ENCODE data around the gene RASD1.
"Not testable (repeated sequence)": the region's sequence is repeated elsewhere in the genome, so short reads cannot be mapped to it uniquely, and the experiment has no call there.

RASD1 gene

GRCh38 chr17:17467720-17468119 is 28.5 kb downstream of the RASD1 start:
- no peak for DNase-seq

GRCh38 chr17:17467016-17467415 is 29.2 kb downstream of the RASD1 start:
- no peak for DNase-seq

GRCh38 chr17:17466511-17466910 is 29.7 kb downstream of the RASD1 start:
- DNase-seq: no peak

- not testable (repeated sequence) for DNase-seq
Observed at GRCh38 chr17:17465878-17466277, 30.3 kb downstream of the RASD1 start.

GRCh38 chr17:17463821-17464220 is 32.4 kb downstream of the RASD1 start:
- no peak for DNase-seq

- DNase-seq: no peak
Observed at GRCh38 chr17:17462048-17462824, 34.0 kb downstream of the RASD1 start.

- no peak for DNase-seq
Observed at GRCh38 chr17:17460038-17460437, 36.2 kb downstream of the RASD1 start.

- DNase-seq: no peak
Observed at GRCh38 chr17:17457680-17458079, 38.5 kb downstream of the RASD1 start.

- DNase-seq: no peak
Observed at GRCh38 chr17:17456251-17456650, 39.9 kb downstream of the RASD1 start.

- DNase-seq: no peak
Observed at GRCh38 chr17:17455173-17455572, 41.0 kb downstream of the RASD1 start.

- DNase-seq: not testable (repeated sequence)
Observed at GRCh38 chr17:17454700-17455099, 41.5 kb downstream of the RASD1 start.

GRCh38 chr17:17454276-17454675 is 41.9 kb downstream of the RASD1 start:
- DNase-seq: no peak

- DNase-seq: no peak
Observed at GRCh38 chr17:17453088-17453487, 43.1 kb downstream of the RASD1 start.

GRCh38 chr17:17448723-17449122 is 47.5 kb downstream of the RASD1 start:
- DNase-seq: no peak

- no peak for DNase-seq
Observed at GRCh38 chr17:17448076-17448475, 48.1 kb downstream of the RASD1 start.

- DNase-seq: no peak
Observed at GRCh38 chr17:17447264-17447663, 48.9 kb downstream of the RASD1 start.

- no peak for DNase-seq
Observed at GRCh38 chr17:17446666-17447155, 49.5 kb downstream of the RASD1 start.

- no peak for DNase-seq
Observed at GRCh38 chr17:17445925-17446665, 50.1 kb downstream of the RASD1 start.

- DNase-seq: no peak
Observed at GRCh38 chr17:17445296-17445924, 50.8 kb downstream of the RASD1 start.

Data from CD4-positive, alpha-beta T cell treated with Interleukin-1 beta for 1 hour (primary cell).